ENCODE measurements around the gene TAC4.
A peak's percentile ranks its signal among the peaks of the same experiment; 100 is the strongest.

Gene TAC4

GRCh38 chr17:49848019-49848473 lies at the start of gene TAC4:
TAC4 (minus strand) TSS chr17:49848069; CDS start chr17:49848017, 52 bp downstream.
- TF ChIP-seq CTCF (conservative IDR thresholded peaks at IDR 0.05): no peak
- H3K27ac ChIP-seq: 0 out of 2 replicates have a peak within 1 kb of the TSS, but pooled peaks have one; percentile 3

- H3K27ac ChIP-seq: no peak overlapping the region
- no peak for TF ChIP-seq CTCF (conservative IDR thresholded peaks at IDR 0.05)
Observed at GRCh38 chr17:49896860-49897259, 49.0 kb upstream of the TAC4 start.

GRCh38 chr17:49896222-49896621 lies 48.4 kb upstream of the TAC4 start:
- TF ChIP-seq CTCF (conservative IDR thresholded peaks at IDR 0.05): no peak
- H3K27ac ChIP-seq: no peak overlapping the region

GRCh38 chr17:49895812-49896211 lies 47.9 kb upstream of the TAC4 start:
- no peak for TF ChIP-seq CTCF (conservative IDR thresholded peaks at IDR 0.05)
- H3K27ac ChIP-seq: no peak overlapping the region

GRCh38 chr17:49894761-49895160 lies 46.9 kb upstream of the TAC4 start:
- no peak overlapping the region for H3K27ac ChIP-seq
- TF ChIP-seq CTCF (conservative IDR thresholded peaks at IDR 0.05): no peak

- no peak for TF ChIP-seq CTCF (conservative IDR thresholded peaks at IDR 0.05)
- no peak overlapping the region for H3K27ac ChIP-seq
Observed at GRCh38 chr17:49891694-49892389, 44.0 kb upstream of the TAC4 start.

- TF ChIP-seq CTCF (conservative IDR thresholded peaks at IDR 0.05): no peak
- H3K27ac ChIP-seq: no peak overlapping the region
Observed at GRCh38 chr17:49891271-49891670, 43.4 kb upstream of the TAC4 start.
